GM23338 (cell line): Measurements from ENCODE around the gene TMED10. TPM values are rescaled to one million over a fixed set of nuclear protein-coding genes. Genes with fewer than 3 reads are reported as not detected.

Source experiments
- CREB1 ChIP-seq: fragments of 250-450 bp; sonication (Bioruptor Pico); IDR thresholded peaks from 2 replicates; pipeline ENCODE4 v1.5.0; 2020; ENCODE audit warnings: low read depth, mild to moderate bottlenecking, moderate library complexity
- EZH2phosphoT487 ChIP-seq: fragments of 200-600 bp; sonication (generic); IDR thresholded peaks from one replicate; pipeline ENCODE4 v1.8.1; 2018; ENCODE audit warnings: antibody characterized with exemption; ENCODE audit not compliant: unreplicated experiment
- POLR2AphosphoS5 ChIP-seq: IDR thresholded peaks from 2 replicates; pipeline ENCODE4 v1.6.1; 2016; ENCODE audit warnings: antibody characterized with exemption, low read depth
- STAT1 ChIP-seq: IDR thresholded peaks from one replicate; pipeline ENCODE4 v1.6.1; 2016; ENCODE audit warnings: antibody characterized with exemption; ENCODE audit not compliant: unreplicated experiment
- ZNF331 ChIP-seq: fragments of 250-450 bp; sonication (Bioruptor Pico); IDR thresholded peaks from 2 replicates; pipeline ENCODE4 v1.5.0; 2020; ENCODE audit warnings: low read depth, mild to moderate bottlenecking, moderate library complexity
- polyA plus RNA-seq: library from polyadenylated mRNA; unstranded; fragments of >200 nt; fragmentation: Nextera tagmentation; extraction: Ambion mirVana; gene quantifications from 2 replicates; pipeline ENCODE4 v1.2.1, GENCODE V29; 2016
- total RNA-seq: library from RNA; depleted of rRNA; stranded (reverse); fragments of >200 nt; shearing (Covaris generic); gene quantifications from 2 replicates; pipeline ENCODE4 v1.2.3, GENCODE V29; 2014
- TF ChIP-seq, protein P1 (sequence below): fragments of 250-450 bp; sonication (Bioruptor Pico); IDR thresholded peaks from 2 replicates; pipeline ENCODE4 v1.5.0; 2020; ENCODE audit warnings: mild to moderate bottlenecking, moderate library complexity
- TF ChIP-seq, protein P2 (sequence below): IDR thresholded peaks from one replicate; pipeline ENCODE4 v1.6.1; 2018; ENCODE audit warnings: antibody characterized with exemption; ENCODE audit not compliant: unreplicated experiment

TMED10 gene
- total and polyA plus RNA-seq, 2 experiments from 2014 or later = 180 to 196 TPM

DNA sequence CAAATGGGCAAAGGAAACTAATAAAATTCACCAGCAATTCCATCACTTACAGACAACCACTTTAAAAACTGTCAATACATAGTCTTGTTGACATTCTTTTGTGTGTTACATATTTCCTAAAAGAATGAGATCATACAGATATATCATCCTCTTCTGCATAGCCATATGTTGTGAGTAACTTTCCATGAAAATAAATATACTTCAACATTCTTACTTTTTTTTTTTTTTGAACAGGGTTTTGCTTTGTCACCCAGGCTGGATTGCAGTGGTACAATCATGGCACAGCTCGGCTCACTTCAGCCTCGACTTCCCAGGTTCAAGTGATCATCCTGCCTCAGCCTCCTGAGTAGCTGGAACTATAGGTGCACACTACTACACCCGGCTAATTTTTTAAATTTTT is 86.1 kb downstream of the TMED10 start (continued):
- TF ChIP-seq, protein P1, sequence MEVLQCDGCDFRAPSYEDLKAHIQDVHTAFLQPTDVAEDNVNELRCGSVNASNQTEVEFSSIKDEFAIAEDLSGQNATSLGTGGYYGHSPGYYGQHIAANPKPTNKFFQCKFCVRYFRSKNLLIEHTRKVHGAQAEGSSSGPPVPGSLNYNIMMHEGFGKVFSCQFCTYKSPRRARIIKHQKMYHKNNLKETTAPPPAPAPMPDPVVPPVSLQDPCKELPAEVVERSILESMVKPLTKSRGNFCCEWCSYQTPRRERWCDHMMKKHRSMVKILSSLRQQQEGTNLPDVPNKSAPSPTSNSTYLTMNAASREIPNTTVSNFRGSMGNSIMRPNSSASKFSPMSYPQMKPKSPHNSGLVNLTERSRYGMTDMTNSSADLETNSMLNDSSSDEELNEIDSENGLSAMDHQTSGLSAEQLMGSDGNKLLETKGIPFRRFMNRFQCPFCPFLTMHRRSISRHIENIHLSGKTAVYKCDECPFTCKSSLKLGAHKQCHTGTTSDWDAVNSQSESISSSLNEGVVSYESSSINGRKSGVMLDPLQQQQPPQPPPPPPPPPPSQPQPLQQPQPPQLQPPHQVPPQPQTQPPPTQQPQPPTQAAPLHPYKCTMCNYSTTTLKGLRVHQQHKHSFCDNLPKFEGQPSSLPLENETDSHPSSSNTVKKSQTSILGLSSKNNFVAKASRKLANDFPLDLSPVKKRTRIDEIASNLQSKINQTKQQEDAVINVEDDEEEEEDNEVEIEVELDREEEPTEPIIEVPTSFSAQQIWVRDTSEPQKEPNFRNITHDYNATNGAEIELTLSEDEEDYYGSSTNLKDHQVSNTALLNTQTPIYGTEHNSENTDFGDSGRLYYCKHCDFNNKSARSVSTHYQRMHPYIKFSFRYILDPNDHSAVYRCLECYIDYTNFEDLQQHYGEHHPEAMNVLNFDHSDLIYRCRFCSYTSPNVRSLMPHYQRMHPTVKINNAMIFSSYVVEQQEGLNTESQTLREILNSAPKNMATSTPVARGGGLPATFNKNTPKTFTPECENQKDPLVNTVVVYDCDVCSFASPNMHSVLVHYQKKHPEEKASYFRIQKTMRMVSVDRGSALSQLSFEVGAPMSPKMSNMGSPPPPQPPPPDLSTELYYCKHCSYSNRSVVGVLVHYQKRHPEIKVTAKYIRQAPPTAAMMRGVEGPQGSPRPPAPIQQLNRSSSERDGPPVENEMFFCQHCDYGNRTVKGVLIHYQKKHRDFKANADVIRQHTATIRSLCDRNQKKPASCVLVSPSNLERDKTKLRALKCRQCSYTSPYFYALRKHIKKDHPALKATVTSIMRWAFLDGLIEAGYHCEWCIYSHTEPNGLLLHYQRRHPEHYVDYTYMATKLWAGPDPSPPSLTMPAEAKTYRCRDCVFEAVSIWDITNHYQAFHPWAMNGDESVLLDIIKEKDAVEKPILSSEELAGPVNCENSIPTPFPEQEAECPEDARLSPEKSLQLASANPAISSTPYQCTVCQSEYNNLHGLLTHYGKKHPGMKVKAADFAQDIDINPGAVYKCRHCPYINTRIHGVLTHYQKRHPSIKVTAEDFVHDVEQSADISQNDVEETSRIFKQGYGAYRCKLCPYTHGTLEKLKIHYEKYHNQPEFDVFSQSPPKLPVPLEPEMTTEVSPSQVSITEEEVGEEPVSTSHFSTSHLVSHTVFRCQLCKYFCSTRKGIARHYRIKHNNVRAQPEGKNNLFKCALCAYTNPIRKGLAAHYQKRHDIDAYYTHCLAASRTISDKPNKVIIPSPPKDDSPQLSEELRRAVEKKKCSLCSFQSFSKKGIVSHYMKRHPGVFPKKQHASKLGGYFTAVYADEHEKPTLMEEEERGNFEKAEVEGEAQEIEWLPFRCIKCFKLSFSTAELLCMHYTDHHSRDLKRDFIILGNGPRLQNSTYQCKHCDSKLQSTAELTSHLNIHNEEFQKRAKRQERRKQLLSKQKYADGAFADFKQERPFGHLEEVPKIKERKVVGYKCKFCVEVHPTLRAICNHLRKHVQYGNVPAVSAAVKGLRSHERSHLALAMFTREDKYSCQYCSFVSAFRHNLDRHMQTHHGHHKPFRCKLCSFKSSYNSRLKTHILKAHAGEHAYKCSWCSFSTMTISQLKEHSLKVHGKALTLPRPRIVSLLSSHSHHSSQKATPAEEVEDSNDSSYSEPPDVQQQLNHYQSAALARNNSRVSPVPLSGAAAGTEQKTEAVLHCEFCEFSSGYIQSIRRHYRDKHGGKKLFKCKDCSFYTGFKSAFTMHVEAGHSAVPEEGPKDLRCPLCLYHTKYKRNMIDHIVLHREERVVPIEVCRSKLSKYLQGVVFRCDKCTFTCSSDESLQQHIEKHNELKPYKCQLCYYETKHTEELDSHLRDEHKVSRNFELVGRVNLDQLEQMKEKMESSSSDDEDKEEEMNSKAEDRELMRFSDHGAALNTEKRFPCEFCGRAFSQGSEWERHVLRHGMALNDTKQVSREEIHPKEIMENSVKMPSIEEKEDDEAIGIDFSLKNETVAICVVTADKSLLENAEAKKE = no peak
- no peak for TF ChIP-seq POLR2AphosphoS5
- TF ChIP-seq, protein P2, sequence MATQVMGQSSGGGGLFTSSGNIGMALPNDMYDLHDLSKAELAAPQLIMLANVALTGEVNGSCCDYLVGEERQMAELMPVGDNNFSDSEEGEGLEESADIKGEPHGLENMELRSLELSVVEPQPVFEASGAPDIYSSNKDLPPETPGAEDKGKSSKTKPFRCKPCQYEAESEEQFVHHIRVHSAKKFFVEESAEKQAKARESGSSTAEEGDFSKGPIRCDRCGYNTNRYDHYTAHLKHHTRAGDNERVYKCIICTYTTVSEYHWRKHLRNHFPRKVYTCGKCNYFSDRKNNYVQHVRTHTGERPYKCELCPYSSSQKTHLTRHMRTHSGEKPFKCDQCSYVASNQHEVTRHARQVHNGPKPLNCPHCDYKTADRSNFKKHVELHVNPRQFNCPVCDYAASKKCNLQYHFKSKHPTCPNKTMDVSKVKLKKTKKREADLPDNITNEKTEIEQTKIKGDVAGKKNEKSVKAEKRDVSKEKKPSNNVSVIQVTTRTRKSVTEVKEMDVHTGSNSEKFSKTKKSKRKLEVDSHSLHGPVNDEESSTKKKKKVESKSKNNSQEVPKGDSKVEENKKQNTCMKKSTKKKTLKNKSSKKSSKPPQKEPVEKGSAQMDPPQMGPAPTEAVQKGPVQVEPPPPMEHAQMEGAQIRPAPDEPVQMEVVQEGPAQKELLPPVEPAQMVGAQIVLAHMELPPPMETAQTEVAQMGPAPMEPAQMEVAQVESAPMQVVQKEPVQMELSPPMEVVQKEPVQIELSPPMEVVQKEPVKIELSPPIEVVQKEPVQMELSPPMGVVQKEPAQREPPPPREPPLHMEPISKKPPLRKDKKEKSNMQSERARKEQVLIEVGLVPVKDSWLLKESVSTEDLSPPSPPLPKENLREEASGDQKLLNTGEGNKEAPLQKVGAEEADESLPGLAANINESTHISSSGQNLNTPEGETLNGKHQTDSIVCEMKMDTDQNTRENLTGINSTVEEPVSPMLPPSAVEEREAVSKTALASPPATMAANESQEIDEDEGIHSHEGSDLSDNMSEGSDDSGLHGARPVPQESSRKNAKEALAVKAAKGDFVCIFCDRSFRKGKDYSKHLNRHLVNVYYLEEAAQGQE = no peak
- no peak for TF ChIP-seq ZNF331 (CRISPR knock-in tag)
- TF ChIP-seq CREB1 (CRISPR knock-in tag) = no peak
- no peak for TF ChIP-seq EZH2phosphoT487
- TF ChIP-seq STAT1 = no peak
